Measurements from ENCODE around the gene TMEM138.

Gene TMEM138

GRCh38 chr11:61339490-61339878, 22.7 kb upstream of the TMEM138 start:
- Histone ChIP-seq H3K36me3 (ENCODE audit: insufficient read depth, low read length) (no peaks in the 10 kb centered on the region), H3K9me3 (ENCODE audit: insufficient read depth, low read depth, low read length) (no peaks in the 10 kb centered on the region), H4K20me1 (ENCODE audit: insufficient read depth, low read length, poor library complexity, severe bottlenecking) (no peaks in the 10 kb centered on the region), H3K4me2 (ENCODE audit: low read depth, low read length, poor library complexity, severe bottlenecking) (no peak overlapping the region), H3K9ac (ENCODE audit: low read depth, low read length, poor library complexity, severe bottlenecking) (no peak overlapping the region), H3K27me3 (ENCODE audit: insufficient read depth, low read length, poor library complexity, severe bottlenecking) (no peaks in the 10 kb centered on the region), H2AFZ (ENCODE audit: low read length) (no peak overlapping the region), H3K4me1 (ENCODE audit: insufficient read depth, low read length, poor library complexity, severe bottlenecking) (peaks cover 20% of the 10 kb centered on the region), H3K9me2 (replicated peaks; ENCODE audit: low read depth, low read length) (no peaks in the 10 kb centered on the region), H3F3A (ENCODE audit: low read depth) (no peaks in the 10 kb centered on the region), H3K4me3 (ENCODE audit: low read length, poor library complexity, severe bottlenecking) (no peak overlapping the region), H3K79me2 (ENCODE audit: insufficient read depth, low read length) (peaks cover 10% of the 10 kb centered on the region; the same call in 1 of the 2 replicates)
- no peak for TF ChIP-seq CTCF (conservative IDR thresholded peaks at IDR 0.05; ENCODE audit: low read length)
- TF ChIP-seq EZH2phosphoT487 (IDR thresholded peaks at IDR 0.05; ENCODE audit: borderline replicate concordance): no peak

GRCh38 chr11:61340979-61341378, 21.2 kb upstream of the TMEM138 start:
- Histone ChIP-seq H3K4me3 (ENCODE audit: low read length, poor library complexity, severe bottlenecking) (no peak overlapping the region), H3K4me2 (ENCODE audit: low read depth, low read length, poor library complexity, severe bottlenecking) (no peak overlapping the region), H3K9me3 (ENCODE audit: insufficient read depth, low read depth, low read length) (no peaks in the 10 kb centered on the region), H3F3A (ENCODE audit: low read depth) (no peaks in the 10 kb centered on the region), H3K4me1 (ENCODE audit: insufficient read depth, low read length, poor library complexity, severe bottlenecking) (peaks cover 8% of the 10 kb centered on the region), H3K9me2 (replicated peaks; ENCODE audit: low read depth, low read length) (no peaks in the 10 kb centered on the region), H3K79me2 (ENCODE audit: insufficient read depth, low read length) (no peaks in the 10 kb centered on the region), H2AFZ (ENCODE audit: low read length) (no peak overlapping the region), H4K20me1 (ENCODE audit: insufficient read depth, low read length, poor library complexity, severe bottlenecking) (no peaks in the 10 kb centered on the region), H3K9ac (ENCODE audit: low read depth, low read length, poor library complexity, severe bottlenecking) (no peak overlapping the region), H3K36me3 (ENCODE audit: insufficient read depth, low read length) (no peaks in the 10 kb centered on the region), H3K27me3 (ENCODE audit: insufficient read depth, low read length, poor library complexity, severe bottlenecking) (no peaks in the 10 kb centered on the region)
- TF ChIP-seq EZH2phosphoT487 (IDR thresholded peaks at IDR 0.05; ENCODE audit: borderline replicate concordance): no peak
- no peak for TF ChIP-seq CTCF (conservative IDR thresholded peaks at IDR 0.05; ENCODE audit: low read length)

- no peaks in the 10 kb centered on the region for H3K27me3 ChIP-seq (ENCODE audit: insufficient read depth, low read length, poor library complexity, severe bottlenecking)
- no peaks in the 10 kb centered on the region for H4K20me1 ChIP-seq (ENCODE audit: insufficient read depth, low read length, poor library complexity, severe bottlenecking)
- no peaks in the 10 kb centered on the region for H3F3A ChIP-seq (ENCODE audit: low read depth)
- H3K4me3 ChIP-seq (ENCODE audit: low read length, poor library complexity, severe bottlenecking): no peak overlapping the region
- H3K79me2 ChIP-seq (ENCODE audit: insufficient read depth, low read length): no peaks in the 10 kb centered on the region
- H3K9ac ChIP-seq (ENCODE audit: low read depth, low read length, poor library complexity, severe bottlenecking): no peak overlapping the region
- no peak overlapping the region for H2AFZ ChIP-seq (ENCODE audit: low read length)
- H3K9me3 ChIP-seq (ENCODE audit: insufficient read depth, low read depth, low read length): no peaks in the 10 kb centered on the region
- TF ChIP-seq EZH2phosphoT487 (IDR thresholded peaks at IDR 0.05; ENCODE audit: borderline replicate concordance) (no peak), CTCF (conservative IDR thresholded peaks at IDR 0.05; ENCODE audit: low read length) (no peak)
- H3K36me3 ChIP-seq (ENCODE audit: insufficient read depth, low read length): no peaks in the 10 kb centered on the region
- H3K4me1 ChIP-seq (ENCODE audit: insufficient read depth, low read length, poor library complexity, severe bottlenecking): peaks cover 10% of the 10 kb centered on the region
- H3K4me2 ChIP-seq (ENCODE audit: low read depth, low read length, poor library complexity, severe bottlenecking): no peak overlapping the region
- no peaks in the 10 kb centered on the region for H3K9me2 ChIP-seq (replicated peaks; ENCODE audit: low read depth, low read length)
These were observed 20.5 kb upstream of the TMEM138 start for GRCh38 chr11:61341706-61342105.

All from Loucy (cell line).